HG03060 (cell line): ENCODE measurements around the gene MICU2.

Experiments used
- ATAC-seq: cut with Tn5 transposase; IDR thresholded peaks from one replicate; pipeline ENCODE4 v1.9.1; 2021; ENCODE audit warnings: low read depth, moderate number of reproducible peaks; ENCODE audit not compliant: unreplicated experiment

MICU2 gene

GRCh38 chr13:21603531-21604448 is at the start of gene MICU2:
Gene MICU2 (minus strand): TSS chr13:21604170. CDS start chr13:21604148, 22 bp downstream.
- ATAC-seq: peak; percentile 86

DNA sequence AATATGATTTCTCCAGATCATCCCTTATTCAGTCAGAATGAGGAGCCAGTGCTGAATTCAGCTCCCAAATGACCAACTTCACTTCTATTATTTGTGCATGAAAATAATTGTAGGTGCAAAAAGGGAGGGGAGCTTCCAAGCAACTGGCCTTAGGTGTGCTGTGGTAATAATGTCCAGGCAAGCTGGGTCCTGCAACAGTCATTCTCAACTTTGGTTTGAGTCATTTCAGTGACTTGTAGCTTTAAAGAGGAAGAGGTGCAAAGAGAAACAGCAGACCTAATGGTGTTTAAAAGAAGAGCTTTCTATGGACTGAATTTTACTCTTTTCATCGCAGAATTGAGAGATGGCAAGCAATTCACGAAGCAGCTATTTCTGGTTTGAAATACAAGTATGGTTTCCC is 37.7 kb upstream of the MICU2 start:
- ATAC-seq: no peak

- ATAC-seq: no peak
Observed at GRCh38 chr13:21639561-21639960, 35.6 kb upstream of the MICU2 start.

DNA sequence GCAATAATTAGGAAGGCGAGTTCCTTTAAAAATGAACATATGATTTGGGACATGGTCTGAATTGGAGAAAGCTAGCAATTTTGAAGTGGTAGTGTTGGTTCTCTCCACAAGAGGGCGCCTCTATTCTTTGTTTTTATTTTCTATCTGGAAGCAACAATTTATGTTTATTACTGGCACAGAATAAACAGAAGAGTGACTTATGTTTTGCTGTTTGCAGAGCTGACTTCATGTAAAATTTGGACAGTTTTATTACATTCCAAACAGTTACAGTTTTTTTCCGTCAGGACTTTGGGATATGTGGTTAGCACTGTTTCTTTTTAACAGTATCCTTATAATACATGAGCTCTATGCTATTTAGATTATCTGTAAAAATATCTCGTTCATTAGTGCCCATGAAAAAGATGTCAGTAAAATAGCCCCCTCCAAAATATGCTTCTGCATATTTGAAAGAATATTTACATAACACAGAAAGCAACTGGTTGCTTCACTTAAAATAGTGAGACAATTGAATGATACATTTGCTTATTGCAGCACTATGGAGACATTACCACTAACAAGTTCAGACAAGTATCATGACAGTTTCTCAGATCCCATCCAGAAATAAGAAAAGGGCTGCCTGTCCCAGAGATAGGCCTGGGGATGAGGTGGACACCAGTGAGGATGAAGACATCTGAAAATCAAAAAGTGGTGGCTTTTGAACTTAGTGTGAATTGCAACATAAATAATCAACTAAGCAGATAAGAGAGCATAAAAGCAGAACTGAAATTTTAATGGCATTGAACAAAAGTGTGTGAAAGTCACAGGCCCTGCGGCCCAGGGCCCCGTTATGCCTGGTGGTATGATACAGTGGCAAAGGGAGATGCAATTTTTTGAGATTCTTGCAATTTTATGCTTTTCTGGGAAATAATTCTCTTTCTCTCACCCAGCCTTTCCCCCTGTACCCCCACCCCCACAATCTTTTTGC is 34.6 kb upstream of the MICU2 start:
- no peak for ATAC-seq

- ATAC-seq: no peak
Observed at GRCh38 chr13:21637296-21637695, 33.3 kb upstream of the MICU2 start.

DNA sequence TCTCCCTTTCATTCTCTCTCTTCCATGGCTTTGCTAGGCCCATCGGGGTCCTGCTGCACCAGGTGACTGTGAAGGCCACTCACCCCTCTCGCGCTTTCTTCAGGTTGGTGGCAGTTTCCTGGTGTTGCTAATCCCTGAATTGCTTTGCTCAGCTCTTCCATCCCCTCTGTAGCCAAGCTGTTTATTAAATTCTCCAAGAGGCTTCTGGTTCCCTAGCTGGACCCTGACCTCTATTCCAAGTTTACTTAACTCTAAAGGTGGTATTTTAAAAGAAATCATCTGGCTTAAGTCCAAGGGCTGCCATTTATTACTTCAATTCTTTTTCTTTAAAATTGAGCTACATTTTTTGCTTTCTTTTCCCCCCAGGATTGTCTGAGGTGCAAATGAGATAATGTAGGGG is 32.7 kb upstream of the MICU2 start:
- ATAC-seq: no peak

DNA sequence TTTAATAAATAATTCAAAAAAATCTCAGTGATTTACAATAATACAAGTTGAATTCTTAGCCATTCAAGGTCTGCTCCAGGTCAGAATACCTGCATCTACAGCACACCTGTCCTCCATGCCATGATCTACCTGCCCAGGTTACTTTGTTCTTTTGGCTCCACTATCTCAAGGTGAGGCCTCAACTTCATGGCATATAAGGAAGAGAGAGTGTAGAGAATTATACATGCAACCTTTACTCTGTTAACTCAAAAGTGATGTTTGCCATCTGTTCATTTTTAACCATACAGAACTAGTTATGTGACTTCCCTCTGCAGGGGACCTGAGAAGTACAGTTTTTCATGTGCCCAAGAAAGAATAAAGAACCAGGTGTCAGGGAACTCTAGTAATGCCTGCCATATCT is 28.2 kb upstream of the MICU2 start:
- no peak for ATAC-seq

GRCh38 chr13:21625366-21625765 is 21.4 kb upstream of the MICU2 start:
- no peak for ATAC-seq

DNA sequence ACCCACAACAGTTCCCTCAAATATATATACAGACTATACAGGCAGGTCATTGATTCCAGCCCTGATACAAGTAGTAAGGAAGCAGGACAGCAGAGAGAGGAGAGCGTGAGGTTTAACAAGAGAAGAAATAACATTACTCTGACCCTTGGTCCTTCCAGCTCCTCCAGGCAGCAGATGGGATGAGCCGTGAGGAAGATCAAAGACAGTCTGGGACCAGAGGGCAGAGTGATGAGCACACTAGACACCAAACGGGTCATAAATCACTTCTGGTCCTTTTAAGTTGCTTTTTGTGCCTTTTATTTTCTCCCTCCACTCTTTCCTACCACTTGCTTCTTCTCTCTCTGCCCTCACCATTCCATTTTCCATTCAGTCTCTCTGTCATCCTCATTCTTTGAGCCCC is 16.9 kb upstream of the MICU2 start:
- no peak for ATAC-seq

DNA sequence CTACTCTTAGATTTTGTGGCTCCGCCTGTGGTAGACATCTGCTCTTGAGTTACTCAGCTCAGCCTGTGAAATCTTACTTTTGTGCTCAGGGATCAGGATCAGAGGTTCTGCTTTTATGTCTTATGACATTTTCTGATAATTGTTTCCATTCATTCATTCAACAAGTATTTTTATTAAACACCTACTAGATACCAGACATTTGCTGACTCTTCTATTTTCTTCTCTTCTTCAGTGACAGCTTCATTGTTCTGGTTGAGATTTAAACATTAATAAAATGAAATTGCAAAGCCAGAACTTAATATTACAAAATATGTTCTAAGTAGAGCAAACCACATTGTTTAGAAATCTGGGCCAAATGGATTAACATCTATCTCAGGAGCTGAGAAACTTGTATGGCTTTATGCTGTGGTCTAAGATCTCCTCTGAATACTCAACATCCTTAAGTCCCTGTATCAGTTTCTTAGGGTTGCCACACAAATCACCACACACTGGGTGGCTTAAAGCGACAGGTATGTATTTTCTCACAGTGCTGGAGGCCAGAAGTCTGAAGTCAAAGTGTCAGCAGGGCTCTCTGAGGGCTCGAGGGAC is 15.8 kb upstream of the MICU2 start:
- no peak for ATAC-seq

DNA sequence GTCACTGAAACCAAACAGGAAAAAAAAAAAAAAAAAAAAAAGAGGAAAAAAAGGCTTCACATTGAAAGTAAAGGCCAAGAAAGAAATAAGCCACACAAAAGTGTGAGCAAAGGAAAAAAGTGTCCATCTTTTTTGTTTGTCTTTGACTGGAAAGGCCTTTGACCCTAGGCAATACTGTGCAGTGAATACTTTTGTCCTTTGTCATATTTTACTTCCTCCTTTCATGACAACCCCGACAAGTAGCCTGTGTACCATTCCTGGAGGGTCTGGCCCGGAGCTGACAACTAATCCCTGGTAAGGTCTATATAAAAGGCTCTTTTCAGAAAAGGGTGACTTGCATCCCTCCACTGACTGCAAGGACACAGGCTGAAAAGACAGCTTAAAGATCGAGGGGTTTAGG is 12.9 kb upstream of the MICU2 start:
- ATAC-seq: no peak

- no peak for ATAC-seq
Observed at GRCh38 chr13:21616205-21616866, 12.4 kb upstream of the MICU2 start.

- no peak for ATAC-seq
Observed at GRCh38 chr13:21615427-21615826, 11.5 kb upstream of the MICU2 start.

GRCh38 chr13:21613791-21614190 is 9.8 kb upstream of the MICU2 start:
- ATAC-seq: no peak

GRCh38 chr13:21611385-21611784 is 7.4 kb upstream of the MICU2 start:
- no peak for ATAC-seq

DNA sequence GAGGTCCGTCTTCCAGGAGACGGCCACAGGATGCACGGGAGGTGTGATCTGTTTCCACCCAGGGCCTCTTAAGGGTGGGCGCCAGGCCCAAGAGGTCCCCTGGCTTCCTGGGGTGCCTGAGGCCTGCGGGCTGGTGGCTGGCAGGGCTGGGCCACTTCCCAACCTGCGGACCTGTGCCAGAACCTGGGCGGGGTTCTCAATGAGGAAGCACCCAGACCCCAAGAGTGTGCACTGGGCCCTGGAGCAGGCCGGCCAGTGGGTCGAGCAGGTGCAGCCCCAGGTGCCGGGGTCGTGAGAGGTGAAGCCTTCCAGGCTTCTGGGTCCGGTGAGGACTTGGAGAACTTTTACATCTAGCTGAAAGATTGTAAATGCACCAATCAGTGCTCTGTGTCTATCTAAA is 6.7 kb upstream of the MICU2 start:
- ATAC-seq: no peak

GRCh38 chr13:21608961-21609360 is 5.0 kb upstream of the MICU2 start:
- no peak for ATAC-seq

DNA sequence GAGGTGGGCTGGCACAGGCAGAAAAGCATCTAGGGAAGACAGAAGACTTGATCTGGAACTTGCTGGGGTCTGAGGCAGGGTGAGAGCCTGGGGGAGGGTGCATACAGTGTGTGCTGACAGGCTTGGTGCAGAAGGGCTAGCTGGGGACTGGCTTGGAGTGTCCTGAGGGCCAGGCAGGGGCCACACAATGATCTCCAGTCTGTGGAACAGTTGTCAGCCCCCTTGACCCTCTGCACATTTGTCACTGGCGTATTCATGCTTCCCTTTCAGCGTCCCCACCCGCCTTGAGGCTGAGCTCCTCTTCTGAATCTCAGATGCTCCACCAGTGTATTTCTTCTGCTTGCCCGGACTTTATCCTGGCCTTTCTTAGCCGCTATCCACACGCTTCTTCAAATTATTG is 2.8 kb upstream of the MICU2 start:
- no peak for ATAC-seq

GRCh38 chr13:21606251-21606650 is 2.3 kb upstream of the MICU2 start:
- ATAC-seq: no peak

- ATAC-seq: no peak
Observed at GRCh38 chr13:21596722-21597121, 7.2 kb downstream of the MICU2 start.

- ATAC-seq: peak; percentile 41
Observed at GRCh38 chr13:21595546-21595822, 8.5 kb downstream of the MICU2 start.
